ENCODE measurements around the gene FABP1. TPM values are rescaled to one million over a fixed set of nuclear protein-coding genes. Genes with fewer than 3 reads are reported as not detected.

FABP1 gene
- total and polyA plus RNA-seq, 2 donors (not counting 1 experiment from before 2014, with no cell fraction given): not detected

GRCh38 chr2:88144914-88145497 lies 17.1 kb upstream of the FABP1 start:
- 78% methylated on average over 5 of the region's 10 CpGs for WGBS (ENCODE audit: insufficient coverage)
- DNase-seq: no peak
- Mint-ChIP-seq H3K27me3 (peaks cover 43% of the 10 kb centered on the region), H3K9me3 (ENCODE audit: insufficient read depth) (peaks cover 7% of the 10 kb centered on the region), H3K4me3 (no peak overlapping the region), H3K27ac (no peak overlapping the region), H3K4me1 (no peaks in the 10 kb centered on the region)
- Histone ChIP-seq H3K27ac (ENCODE audit: low read length in 2 of 2) (no peak overlapping the region), H3K4me3 (ENCODE audit: control extremely low read depth in 1 of 5, extremely low read depth in 1 of 5, insufficient read depth in 1 of 5, low read depth in 2 of 5, low read length in 4 of 5) (no peak overlapping the region), H3K4me2 (replicated peaks; ENCODE audit: low read depth, low read length, poor library complexity, severe bottlenecking) (no peak overlapping the region), H2AFZ (ENCODE audit: insufficient read depth, low read depth, low read length, poor library complexity, severe bottlenecking) (no peak overlapping the region), H3K4me1 (ENCODE audit: control insufficient read depth in 2 of 2, insufficient read depth in 2 of 2, low read length in 2 of 2) (no peaks in the 10 kb centered on the region), H3K27me3 (replicated peaks in 1 of 4; ENCODE audit: control extremely low read depth in 1 of 4, control insufficient read depth in 3 of 4, insufficient read depth in 4 of 4, low read length in 3 of 4) (peaks cover 0 to 11% (median 5%) of the 10 kb centered on the region in 4 experiments), H4K20me1 (ENCODE audit: control insufficient read depth, insufficient read depth, low read length, poor library complexity, severe bottlenecking) (no peaks in the 10 kb centered on the region), H3K79me2 (ENCODE audit: control insufficient read depth, insufficient read depth, low read length) (no peaks in the 10 kb centered on the region), H3K9me3 (ENCODE audit: control extremely low read depth in 1 of 3, control insufficient read depth in 2 of 3, insufficient read depth in 1 of 3, low read length in 2 of 3) (peaks cover 5 to 23% (median 21%) of the 10 kb centered on the region in 3 donors), H3K36me3 (replicated peaks in 1 of 2; ENCODE audit: control extremely low read depth in 1 of 2, control insufficient read depth in 1 of 2, extremely low read depth in 1 of 2, insufficient read depth in 2 of 2, low read length in 1 of 2) (no peaks in the 10 kb centered on the region), H3K9ac (ENCODE audit: low read length) (no peak overlapping the region)
- ChIA-PET POLR2A (no interaction called here), CTCF (interaction anchor here (1.3 kb wide), 1 partner anchor 143 kb away, joined by 3 read pairs; no protein-coding TSS in a partner anchor)
- TF ChIP-seq, protein P1, sequence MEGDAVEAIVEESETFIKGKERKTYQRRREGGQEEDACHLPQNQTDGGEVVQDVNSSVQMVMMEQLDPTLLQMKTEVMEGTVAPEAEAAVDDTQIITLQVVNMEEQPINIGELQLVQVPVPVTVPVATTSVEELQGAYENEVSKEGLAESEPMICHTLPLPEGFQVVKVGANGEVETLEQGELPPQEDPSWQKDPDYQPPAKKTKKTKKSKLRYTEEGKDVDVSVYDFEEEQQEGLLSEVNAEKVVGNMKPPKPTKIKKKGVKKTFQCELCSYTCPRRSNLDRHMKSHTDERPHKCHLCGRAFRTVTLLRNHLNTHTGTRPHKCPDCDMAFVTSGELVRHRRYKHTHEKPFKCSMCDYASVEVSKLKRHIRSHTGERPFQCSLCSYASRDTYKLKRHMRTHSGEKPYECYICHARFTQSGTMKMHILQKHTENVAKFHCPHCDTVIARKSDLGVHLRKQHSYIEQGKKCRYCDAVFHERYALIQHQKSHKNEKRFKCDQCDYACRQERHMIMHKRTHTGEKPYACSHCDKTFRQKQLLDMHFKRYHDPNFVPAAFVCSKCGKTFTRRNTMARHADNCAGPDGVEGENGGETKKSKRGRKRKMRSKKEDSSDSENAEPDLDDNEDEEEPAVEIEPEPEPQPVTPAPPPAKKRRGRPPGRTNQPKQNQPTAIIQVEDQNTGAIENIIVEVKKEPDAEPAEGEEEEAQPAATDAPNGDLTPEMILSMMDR (IDR thresholded peaks at IDR 0.05): no peak
- TF ChIP-seq EZH2 (IDR thresholded peaks at IDR 0.05; ENCODE audit: borderline replicate concordance, insufficient read depth, low read depth, low read length, poor library complexity, severe bottlenecking): no peak
- no peak for ATAC-seq (ENCODE audit: low read depth)
- intact Hi-C loops (cut with micrococcal nuclease): no loop called here

DNA sequence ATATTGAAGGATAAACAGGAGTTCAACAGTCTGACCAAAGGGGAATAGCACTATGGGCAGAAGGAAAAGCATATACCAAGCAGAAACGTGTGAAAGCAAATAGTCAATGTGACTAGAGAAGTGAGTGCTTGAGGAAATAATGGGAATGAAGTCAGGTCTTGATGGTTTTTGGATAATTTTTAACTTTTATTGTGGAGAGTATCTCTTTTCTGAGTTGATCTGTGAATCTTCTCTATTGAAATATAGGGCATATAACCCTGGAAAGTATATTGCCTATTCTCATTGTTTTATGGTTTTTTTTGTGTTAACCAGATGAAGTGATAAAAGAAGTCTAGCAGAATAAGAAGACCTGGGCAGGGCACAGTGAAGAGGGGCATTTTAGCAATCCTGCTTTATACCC lies 16.4 kb upstream of the FABP1 start:
- H3K9me3 Mint-ChIP-seq (ENCODE audit: insufficient read depth): peaks cover 7% of the 10 kb centered on the region
- no peak for ATAC-seq (ENCODE audit: low read depth)
- Histone ChIP-seq H3K9ac (ENCODE audit: low read length) (no peak overlapping the region), H3K9me3 (ENCODE audit: control extremely low read depth in 1 of 3, control insufficient read depth in 2 of 3, insufficient read depth in 1 of 3, low read length in 2 of 3) (peaks cover 5 to 21% (median 19%) of the 10 kb centered on the region in 3 donors), H2AFZ (ENCODE audit: insufficient read depth, low read depth, low read length, poor library complexity, severe bottlenecking) (no peak overlapping the region), H3K4me1 (ENCODE audit: control insufficient read depth in 2 of 2, insufficient read depth in 2 of 2, low read length in 2 of 2) (no peaks in the 10 kb centered on the region), H3K4me3 (ENCODE audit: control extremely low read depth in 1 of 5, extremely low read depth in 1 of 5, insufficient read depth in 1 of 5, low read depth in 2 of 5, low read length in 4 of 5) (no peak overlapping the region), H3K36me3 (replicated peaks in 1 of 2; ENCODE audit: control extremely low read depth in 1 of 2, control insufficient read depth in 1 of 2, extremely low read depth in 1 of 2, insufficient read depth in 2 of 2, low read length in 1 of 2) (no peaks in the 10 kb centered on the region), H3K4me2 (replicated peaks; ENCODE audit: low read depth, low read length, poor library complexity, severe bottlenecking) (no peak overlapping the region), H3K27ac (ENCODE audit: low read length in 2 of 2) (no peak overlapping the region), H3K27me3 (replicated peaks in 1 of 4; ENCODE audit: control extremely low read depth in 1 of 4, control insufficient read depth in 3 of 4, insufficient read depth in 4 of 4, low read length in 3 of 4) (peaks cover 0 to 11% (median 5%) of the 10 kb centered on the region in 4 experiments), H3K79me2 (ENCODE audit: control insufficient read depth, insufficient read depth, low read length) (no peaks in the 10 kb centered on the region), H4K20me1 (ENCODE audit: control insufficient read depth, insufficient read depth, low read length, poor library complexity, severe bottlenecking) (no peaks in the 10 kb centered on the region)
- 40% methylated on average over 1 of the region's 1 CpG for WGBS (ENCODE audit: insufficient coverage)
- H3K4me1 Mint-ChIP-seq: no peaks in the 10 kb centered on the region
- TF ChIP-seq, protein P1 (IDR thresholded peaks at IDR 0.05): no peak
- TF ChIP-seq EZH2 (IDR thresholded peaks at IDR 0.05; ENCODE audit: borderline replicate concordance, insufficient read depth, low read depth, low read length, poor library complexity, severe bottlenecking): no peak
- H3K27ac Mint-ChIP-seq: no peak overlapping the region
- CTCF ChIA-PET: no interaction called here
- intact Hi-C loops (cut with micrococcal nuclease): no loop called here
- DNase-seq: no peak
- POLR2A ChIA-PET: no interaction called here
- no peak overlapping the region for H3K4me3 Mint-ChIP-seq
- peaks cover 47% of the 10 kb centered on the region for H3K27me3 Mint-ChIP-seq
